ENCODE data around the gene AIG1. TPM values are rescaled to one million over a fixed set of nuclear protein-coding genes. Genes with fewer than 3 reads are reported as not detected.
"Not testable (repeated sequence)": the region's sequence is repeated elsewhere in the genome, so short reads cannot be mapped to it uniquely, and the experiment has no call there.

Gene AIG1
- total RNA-seq, 1 donor from 2014 or later = 18.5 TPM

DNA sequence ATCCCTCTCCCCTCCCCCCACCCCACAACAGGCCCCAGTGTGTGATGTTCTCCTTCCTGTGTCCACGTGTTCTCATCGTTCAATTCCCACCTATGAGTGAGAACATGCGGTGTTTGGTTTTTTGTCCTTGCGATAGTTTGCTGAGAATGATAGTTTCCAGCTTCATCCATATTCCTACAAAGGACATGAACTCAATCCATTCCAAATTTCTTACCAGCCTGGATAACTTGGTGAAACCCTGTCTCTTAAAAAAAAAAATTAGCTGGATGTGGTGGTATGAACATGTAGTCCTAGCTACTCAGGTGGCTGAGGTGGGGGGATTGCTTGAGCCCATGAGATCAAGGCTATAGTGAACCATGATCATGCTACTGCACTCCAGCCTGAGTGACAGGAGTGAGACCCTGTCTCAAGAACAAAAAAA, 107.7 kb downstream of the AIG1 start:
- not testable (repeated sequence) for DNase-seq

DNA sequence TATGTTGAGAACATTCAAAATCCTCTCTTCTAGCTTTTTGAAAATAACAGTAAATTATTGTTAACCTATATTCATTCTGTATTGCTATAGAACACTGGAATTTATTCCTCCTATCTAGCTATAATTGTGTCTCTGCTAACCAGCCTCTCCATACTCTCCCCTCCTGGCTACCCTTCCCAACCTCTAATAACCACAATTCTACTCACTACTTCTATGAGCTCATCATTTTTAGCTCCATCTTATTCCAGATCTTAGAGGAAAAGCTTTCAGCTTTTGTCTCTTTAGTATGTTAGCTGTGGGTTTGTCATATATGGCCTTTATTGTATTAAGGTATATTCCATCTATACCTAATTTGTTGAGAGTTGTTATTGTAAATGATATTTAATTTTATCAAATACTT, 108.8 kb downstream of the AIG1 start:
- DNase-seq = no peak

DNA sequence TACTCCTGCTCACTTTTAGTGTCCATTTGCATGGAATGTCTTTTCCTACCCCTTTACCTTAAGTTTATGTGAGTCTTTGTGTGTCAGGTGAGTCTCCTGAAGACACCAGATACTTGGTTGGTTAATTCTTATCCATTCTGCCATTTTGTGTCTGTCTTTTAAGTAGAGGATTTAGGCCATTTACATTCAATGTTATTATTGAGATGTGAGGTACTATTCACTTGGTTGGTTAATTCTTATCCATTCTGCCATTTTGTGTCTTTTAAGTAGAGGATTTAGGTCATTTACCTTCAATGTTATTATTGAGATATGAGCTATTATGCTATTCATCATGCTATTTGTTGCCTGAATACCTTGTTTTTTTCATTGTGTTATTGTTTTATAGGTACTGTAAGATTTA, 113.8 kb downstream of the AIG1 start:
- no peak for DNase-seq

DNA sequence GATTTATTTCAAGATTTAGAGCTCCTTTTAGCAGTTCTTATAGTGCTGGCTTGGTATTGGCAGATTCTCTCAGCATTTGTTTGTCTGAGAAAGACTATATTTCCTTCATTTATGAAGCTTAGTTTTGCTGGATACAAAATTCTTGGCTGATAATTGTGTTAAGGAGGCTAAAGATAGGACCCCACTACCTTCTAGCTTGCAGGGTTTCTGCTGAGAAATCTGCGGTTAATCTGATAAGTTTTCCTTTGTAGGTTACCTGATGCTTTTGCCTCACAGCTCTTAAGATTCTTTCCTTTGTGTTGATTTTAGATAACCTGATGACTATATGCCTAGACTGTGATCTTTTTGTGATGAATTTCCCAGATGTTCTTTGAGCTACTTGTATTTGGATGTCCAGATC, 114.3 kb downstream of the AIG1 start:
- DNase-seq = no peak

DNA sequence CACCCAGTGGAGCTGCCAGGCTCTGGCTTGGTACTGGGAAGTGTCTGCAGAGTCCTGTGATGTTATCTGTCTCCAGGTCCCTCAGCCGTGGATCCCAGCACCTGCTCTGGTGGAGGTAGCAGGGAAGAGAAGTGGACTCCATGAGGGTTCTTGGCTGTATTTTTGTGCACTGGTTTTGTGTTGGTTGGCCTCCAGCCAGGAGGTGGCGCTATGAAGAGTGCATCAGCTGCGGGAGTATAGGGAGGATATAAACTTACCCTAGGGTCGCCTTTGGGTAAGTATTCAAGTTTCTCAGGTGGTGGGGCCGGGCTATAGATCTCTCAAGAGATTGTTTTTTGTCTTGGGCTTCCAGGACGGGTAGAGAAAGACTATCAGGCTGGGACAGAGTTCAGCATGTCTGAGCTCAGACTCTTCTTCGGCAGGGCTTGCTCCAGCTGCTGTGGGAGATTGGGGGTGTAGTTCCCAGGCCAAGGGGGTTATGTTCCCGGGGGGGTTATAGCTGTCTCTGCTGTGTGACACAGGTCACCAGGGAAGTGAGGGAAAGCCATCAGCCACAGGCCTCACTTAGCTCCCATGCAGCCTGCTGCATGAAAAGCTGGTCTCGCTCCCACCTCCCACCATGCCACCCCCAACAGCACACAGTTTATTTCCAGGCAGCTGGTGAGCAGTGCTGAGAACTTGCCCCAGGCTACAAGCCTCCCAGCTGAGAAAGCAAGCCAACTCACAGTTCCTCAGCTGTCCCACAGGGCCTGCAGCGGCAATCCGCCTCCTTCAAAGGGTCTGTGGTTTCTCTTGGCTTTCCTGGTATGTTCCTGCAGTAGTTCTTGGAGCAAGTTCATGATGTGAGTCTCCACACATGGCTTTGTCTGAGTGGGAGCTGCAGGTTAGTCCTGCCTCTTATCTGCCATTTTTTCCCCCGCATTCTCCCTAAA, 115.7 kb downstream of the AIG1 start:
- no peak for DNase-seq

DNA sequence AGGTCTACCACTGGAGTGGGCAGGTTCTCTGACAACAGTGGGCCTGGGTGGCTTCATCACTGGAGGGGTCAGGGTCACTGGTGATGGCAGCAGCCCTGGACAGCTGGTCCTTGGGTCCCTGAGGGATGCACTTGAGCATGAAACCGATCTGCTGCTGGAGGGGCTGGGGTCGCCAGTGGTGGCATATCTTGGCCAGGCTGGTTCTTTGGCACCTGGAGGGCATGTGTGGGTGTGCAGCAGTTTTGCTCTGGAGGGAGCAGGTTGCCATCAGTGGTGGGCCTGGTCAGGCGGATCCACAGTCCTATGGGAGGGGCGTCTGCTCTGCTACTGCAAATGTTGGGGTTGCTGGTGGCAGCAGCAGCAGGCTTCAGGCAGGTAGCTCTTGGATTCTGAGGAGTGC, 117.0 kb downstream of the AIG1 start:
- DNase-seq = no peak

DNA sequence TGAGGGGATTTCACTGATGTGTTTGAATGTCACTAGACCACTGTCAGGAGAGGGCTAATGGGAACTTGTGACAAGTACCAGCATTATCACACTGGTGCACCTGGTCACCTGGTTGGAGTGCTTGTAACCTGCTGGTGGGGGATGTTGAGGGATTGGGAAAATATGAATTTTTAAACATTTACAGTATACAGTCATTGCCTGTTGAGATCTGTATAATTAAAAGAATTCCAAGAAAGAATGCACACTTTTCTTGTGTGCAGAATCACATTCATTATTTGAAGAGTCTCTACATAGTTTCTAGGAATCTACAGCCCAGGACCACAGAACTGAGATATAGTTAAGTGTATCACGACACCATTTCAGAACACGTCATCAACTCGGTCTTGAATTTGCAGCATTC, 118.4 kb downstream of the AIG1 start:
- no peak for DNase-seq

DNA sequence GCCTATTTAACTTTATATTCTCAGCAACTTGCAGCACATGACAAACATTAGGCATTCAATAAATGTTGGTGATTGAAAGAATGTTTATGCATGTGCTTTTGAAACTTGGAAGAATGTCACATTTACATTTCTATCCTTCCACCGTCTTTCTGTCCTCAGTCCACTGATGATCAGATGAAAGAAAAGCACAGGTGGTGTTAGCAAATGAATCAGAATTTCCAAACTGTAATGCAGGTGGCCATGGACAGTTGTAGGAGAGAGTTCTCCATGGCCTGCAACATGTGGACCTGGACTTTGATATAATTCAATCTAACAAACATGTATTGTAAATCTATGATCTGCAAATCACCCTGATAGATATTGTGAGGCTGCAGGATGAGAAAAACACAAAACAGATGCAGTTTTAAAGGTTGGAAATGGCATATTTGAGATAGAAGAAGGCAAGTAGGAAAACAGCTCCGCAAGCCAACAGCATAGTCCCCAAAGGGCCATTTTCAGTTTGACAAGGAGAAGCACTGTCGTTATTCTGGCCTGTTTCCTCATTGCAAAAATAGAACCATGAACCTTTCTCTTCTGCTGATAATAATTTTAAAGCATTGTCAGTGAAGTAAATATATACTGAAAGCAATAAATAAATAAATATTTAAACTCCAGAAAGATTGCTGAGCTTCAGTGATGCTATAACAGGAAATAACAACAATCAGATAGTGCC, 119.4 kb downstream of the AIG1 start:
- DNase-seq = no peak

DNA sequence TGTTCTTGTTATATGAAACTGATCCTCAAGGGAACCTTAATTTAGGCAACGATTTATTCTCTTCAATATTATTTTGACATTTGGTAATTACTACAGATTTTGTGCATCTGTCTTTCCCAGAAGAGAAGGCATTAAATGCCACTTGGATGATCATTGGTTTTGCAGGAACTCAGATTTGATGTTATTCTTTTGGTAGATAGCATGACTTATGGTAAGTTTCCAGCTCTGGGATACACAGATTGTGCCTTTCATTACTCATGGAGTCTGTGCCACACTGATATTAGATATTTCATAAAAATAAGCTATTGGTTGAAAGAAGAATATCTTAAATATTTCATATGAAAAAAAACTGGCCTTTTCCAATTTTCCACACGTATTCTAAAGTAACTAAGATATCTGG, 120.1 kb downstream of the AIG1 start:
- DNase-seq = no peak

DNA sequence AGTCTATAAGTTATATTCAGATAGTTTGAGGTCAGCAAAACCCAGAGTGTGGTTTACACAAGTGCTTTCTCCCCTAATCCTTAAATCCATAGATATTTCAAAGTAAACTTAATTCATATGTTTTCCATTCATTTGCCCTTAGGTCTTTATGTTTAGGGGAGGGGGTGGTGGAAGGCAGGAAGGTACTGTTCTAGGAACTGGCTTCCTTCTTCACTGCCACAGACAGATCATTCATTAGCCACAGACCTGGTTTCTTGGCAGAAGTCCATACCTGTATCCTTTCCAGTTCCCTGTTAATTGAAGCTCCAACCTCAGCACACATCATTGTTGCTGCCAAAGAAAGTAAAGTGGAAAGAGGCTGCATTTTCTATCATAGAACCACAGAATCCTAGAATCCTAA, 123.0 kb downstream of the AIG1 start:
- peak; percentile 50 for DNase-seq

DNA sequence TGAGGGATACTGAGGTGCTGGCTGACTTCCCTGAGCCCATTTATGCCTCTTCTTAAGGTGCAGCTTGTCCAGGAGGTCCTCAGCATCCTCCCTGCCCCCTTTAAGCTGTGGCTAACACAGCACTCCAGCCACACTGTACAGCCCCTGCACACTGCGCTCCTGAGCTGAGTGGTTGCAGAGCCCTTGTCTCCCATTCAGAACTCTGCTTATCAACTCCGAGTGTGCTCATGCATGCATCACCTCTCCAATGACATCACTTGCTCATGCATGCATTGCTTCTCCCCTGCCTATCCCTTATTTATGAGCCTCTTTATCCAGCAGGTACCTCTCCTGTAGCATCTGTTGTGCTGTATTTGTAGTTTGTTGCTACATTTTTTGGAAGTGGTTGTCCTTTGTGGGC, 124.6 kb downstream of the AIG1 start:
- DNase-seq = no peak

DNA sequence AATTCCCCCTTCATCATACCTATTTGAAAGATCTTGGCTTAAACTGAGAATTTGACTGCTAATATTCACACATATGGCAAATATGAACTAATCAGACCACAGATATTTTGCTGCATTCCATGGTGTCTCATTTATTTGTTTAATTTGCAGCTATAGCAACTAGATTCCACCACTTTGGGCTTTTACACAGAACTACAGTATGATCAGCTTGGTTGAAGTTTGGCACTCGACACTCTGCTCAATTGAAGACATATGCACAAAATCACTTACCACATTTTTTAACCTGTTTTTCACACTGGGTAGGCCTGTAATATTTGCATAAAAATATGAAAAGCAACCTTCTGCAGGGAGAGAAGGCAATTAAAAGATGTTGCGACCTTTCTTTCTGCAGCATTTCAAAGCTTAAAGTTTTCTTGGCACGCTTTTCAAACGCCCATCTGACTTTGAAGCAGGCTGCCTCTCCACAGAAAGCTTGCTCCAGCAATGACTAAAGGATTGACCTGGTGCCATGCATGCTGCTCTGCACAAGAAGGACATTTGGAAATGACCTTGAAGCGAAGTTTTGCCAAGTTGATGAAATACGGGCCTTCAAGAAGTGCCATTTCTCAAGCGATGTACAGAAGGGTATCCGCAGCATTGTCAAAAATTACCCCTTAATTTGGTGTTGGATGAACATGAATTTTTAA, 126.7 kb downstream of the AIG1 start:
- DNase-seq = no peak

DNA sequence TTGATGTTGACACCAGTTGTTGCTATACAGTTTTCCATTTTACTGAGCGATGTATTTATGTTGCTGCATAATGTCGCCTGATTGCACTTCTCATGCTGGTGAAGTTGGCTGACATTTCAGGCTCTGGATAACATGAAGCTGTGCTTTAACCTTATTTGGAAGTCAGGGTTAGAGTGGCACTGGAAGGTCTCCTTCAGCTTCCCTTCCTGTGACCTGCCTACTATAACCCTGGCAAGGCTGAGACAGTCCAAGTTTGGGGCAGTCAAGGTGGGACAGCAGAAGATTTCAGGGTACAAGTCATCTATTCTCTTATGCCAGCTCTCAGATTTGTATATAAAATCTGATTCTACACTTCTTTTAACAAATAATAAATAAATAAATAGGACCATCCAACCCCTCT, 127.6 kb downstream of the AIG1 start:
- DNase-seq = no peak

DNA sequence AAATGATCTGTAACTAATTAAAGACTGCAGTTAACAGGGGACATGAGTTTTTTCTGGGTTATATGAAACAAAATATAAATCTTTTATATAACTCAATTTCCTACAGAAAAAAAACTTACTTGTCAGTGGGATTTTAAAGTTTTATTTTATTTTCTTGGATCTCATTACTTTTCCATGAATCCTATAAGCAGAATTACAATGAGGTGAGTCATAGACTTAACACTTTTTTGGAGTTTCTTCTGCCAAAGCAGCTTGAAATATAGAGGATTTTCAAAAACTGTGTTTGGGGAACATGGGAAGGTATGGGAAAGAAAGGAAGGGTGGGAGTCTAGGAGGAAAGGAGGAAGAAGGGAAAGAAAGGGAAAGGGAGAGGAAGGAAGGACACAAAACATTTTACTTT, 130.7 kb downstream of the AIG1 start:
- no peak for DNase-seq

DNA sequence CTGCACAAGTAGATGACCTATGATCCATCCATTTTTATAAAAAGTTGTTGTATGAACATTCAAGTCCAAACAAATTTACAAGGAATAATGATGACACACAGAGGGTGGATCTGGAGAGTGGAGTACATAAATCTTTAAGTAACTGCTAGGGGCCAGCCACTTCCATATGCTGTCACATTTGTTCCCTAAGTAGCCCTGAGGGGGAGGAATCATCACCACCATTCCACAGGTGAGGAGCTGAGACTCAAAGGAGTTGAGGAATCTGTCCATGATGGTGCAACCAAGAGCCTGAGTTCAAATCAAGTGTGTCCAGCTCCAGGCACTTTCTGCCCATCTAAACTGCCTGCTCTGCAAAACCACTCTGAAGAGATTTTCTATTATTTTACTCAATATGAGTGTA, 132.1 kb downstream of the AIG1 start:
- DNase-seq = no peak

DNA sequence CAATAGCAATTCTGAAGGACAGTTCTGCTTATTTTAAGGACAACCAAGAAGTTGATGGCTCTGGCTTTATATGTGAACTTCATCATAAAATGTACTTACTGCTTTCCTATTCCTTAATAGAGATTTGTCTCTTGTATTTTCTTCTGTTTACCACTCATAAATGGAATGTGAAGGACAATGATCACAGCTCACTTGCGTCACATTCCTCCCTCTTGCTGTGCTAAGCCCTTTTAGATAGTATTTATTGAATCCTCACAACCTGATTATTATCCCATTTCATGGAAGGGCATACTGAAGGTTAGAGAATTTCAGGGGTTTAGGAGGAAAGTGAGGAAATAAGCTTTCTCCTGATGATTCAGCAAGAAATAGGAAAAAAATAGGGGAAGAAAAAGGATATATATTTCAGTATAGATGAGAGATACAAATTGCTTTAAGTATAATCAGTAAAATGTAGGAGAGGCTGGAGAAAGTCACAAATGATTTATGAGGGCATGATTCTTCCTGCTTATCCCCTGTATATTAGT, 132.9 kb downstream of the AIG1 start:
- DNase-seq = no peak

DNA sequence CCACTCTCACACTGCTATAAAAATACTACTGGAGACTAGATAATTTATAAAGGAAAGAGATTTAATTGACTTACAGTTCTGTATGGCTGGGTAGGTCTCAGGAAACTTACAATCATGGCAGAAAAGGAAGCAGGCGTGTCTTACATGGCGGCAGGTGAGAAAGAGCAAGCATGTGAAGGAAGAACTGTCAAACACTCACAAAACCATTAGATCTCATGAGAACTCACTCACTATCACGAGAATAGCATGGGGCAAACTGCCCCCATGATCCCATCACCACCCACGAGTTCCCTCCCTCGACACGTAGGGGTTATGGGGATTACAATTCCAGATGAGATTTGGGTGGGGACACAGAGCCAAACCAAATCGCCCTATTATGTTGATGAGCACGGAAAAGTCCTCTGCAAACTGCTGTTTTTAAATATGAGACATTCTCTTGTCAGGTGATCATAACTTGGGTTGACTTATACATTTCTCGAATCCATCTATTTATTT, 133.5 kb downstream of the AIG1 start:
- no peak for DNase-seq

DNA sequence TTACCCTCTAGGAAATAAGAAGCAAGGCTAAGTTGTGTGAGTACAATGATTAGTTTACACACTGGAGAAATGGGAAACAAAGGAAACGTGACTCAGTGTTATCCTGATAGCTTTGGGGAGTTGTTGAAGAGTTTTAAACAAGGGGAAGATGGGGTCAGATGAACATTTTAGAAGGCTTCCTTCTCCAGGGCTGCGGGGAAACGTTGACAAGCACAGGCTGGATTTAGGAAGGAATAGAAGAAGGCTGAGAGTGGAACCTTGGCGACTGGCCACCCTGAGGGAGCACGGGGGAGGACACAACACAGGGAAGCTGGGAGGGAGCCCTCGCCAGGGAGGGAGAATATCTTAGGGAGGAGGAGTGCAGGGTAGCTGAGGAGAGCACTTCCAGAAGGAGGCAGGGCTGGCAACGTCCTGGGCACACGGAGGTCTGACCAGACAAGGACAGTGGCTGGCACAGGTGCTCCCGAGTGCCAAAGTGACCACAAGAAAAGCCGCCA, 134.7 kb downstream of the AIG1 start:
- DNase-seq = peak; percentile 74

DNA sequence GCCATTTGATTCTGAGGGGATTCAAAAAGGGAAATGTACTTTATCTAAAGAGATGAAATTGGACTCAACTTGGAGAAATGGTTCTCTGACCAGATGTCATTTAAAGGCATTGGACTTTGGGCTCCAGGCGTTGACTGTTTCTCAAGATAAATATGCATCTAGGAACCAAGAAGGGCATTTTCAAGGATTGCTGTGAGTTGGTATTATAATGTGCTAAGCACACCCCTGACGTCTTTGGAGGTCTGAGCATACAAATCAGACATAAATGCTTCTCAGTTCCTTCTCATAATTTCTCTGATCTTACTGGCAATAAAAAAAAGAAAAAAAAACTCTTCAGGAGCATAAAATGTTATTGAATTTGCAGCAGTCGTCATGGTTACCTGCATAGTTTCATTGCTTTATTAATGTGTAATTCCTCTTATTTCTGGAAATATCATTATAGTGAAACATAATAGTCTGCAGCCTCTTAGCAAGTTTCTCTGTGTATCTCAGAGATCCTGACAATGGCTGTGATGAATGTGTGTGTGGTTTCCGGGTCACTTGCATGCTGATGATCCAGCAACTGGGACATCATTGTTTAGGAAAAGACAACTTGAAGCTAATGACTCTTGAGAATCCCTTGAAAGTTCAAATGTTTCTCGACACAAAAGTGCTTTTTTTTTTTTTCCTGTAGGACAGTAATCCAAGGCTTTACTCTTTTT, 136.0 kb downstream of the AIG1 start:
- peak; percentile 35 for DNase-seq

DNA sequence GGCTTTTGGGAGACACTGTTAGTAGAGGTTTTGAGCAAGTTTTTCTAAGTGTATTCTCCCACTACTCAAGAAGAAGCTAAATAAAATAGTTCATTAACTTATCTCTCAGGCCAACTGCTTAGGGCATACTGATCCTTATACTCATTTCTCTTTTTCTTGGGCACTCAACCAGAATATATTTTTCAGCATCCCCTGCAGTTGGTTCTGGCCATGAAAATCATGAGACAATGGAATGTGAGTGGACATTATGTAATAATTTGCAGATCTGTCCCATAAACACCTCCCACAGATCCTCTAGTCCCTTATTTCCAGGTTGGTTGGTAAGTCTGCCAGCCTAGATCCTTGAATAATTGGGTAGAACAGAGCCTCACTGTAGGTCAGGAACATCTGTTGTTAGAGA, 136.7 kb downstream of the AIG1 start:
- no peak for DNase-seq

DNA sequence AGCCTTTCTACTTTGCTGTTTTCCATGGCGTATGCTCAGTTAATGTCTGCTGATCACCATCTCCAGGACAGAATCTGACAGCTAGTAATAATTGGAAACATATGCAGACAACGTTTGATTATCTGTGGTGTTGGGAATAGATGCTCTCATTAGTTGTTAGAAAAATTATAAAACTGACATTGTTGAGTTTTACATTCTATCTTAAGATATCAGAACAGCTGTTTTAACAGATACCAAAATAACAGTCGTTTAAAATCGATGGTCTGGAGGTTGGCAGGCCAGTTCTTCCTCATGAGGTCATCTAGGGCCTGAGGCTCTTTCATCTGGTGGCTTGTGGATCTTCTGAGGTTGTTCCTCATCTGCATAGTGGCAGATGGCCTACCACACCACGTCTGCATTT, 137.6 kb downstream of the AIG1 start:
- DNase-seq = no peak

DNA sequence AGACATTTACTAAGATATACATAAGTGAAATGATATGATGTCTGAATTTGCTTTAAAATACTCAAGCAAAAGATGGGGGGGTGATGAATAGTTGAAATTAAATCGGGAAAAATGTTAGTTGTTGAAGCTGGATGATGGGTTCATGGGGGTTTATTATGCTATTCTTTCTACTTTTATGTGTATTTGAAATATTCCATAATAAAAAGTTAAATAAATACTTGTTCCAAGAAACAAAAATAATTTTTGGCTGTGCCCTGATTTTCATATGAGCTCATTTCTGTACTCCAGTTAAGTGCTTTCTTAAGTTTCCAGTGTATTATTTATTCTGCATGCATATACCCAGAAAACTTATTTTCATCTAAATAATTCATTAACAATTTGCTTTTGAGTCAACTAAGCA, 138.6 kb downstream of the AIG1 start:
- DNase-seq = no peak
